Osteoblast (primary cell): ENCODE data around the gene GRIK4. TPM values are rescaled to one million over a fixed set of nuclear protein-coding genes. Genes with fewer than 3 reads are reported as not detected.

Experiments used
- DNase-seq: peaks from one replicate; pipeline ENCODE4 v3.0.0; 2011; ENCODE audit warnings: low spot score, mixed read lengths; ENCODE audit not compliant: insufficient read length; ENCODE audit errors: missing footprints
- H2AFZ ChIP-seq: 2 replicates; pipeline ENCODE4 v1.6.0; 2011; ENCODE audit warnings: mild to moderate bottlenecking, low read length
- H3K27ac ChIP-seq: 2 replicates; pipeline ENCODE4 v1.5.1; 2011; ENCODE audit warnings: mild to moderate bottlenecking, low read depth, low read length, moderate library complexity
- H3K27me3 ChIP-seq: 2 replicates; pipeline ENCODE4 v1.6.0; 2012; ENCODE audit warnings: mild to moderate bottlenecking, control low read depth, inconsistent platforms, low read length, moderate library complexity; ENCODE audit not compliant: insufficient read depth
- H3K36me3 ChIP-seq: 2 replicates; pipeline ENCODE4 v1.5.1; 2011; ENCODE audit warnings: mild to moderate bottlenecking, low read length, control low read depth, moderate library complexity; ENCODE audit not compliant: insufficient read depth
- H3K4me1 ChIP-seq: 2 replicates; pipeline ENCODE4 v1.5.1; 2011; ENCODE audit warnings: mild to moderate bottlenecking, low read length, control low read depth, moderate library complexity; ENCODE audit not compliant: insufficient read depth
- H3K4me2 ChIP-seq: 2 replicates; pipeline ENCODE4 v1.6.0; 2011; ENCODE audit warnings: mild to moderate bottlenecking, low read length; ENCODE audit not compliant: insufficient read depth
- H3K4me3 ChIP-seq: fragments of 200-600 bp; sonication (generic); 3 replicates; pipeline ENCODE4 v1.5.1; 2012; ENCODE audit warnings: mild to moderate bottlenecking, low read length, inconsistent platforms; ENCODE audit not compliant: insufficient read depth
- H3K79me2 ChIP-seq: 2 replicates; pipeline ENCODE4 v1.6.0; 2012; ENCODE audit warnings: mild to moderate bottlenecking, low read length, control low read depth, inconsistent platforms; ENCODE audit not compliant: insufficient read depth
- H3K9me3 ChIP-seq: 2 replicates; pipeline ENCODE4 v1.5.1; 2011; ENCODE audit warnings: low read depth, low read length, control low read depth
- H4K20me1 ChIP-seq: 2 replicates; pipeline ENCODE4 v1.6.0; 2012; ENCODE audit warnings: mild to moderate bottlenecking, low read length, control low read depth; ENCODE audit not compliant: insufficient read depth
- total RNA-seq: library from RNA; depleted of rRNA; stranded (reverse); fragments of >200 nt; gene quantifications from 2 replicates; pipeline ENCODE4 v1.2.3, GENCODE V29; 2012
- TF ChIP-seq, protein P1 (sequence below): IDR thresholded peaks from 2 replicates; pipeline ENCODE4 v1.5.1; 2011; ENCODE audit warnings: mild to moderate bottlenecking, low read depth, low read length, moderate library complexity; ENCODE audit errors: extremely low read depth

Gene GRIK4
- total RNA-seq, 1 donor = under 0.01 TPM

DNA sequence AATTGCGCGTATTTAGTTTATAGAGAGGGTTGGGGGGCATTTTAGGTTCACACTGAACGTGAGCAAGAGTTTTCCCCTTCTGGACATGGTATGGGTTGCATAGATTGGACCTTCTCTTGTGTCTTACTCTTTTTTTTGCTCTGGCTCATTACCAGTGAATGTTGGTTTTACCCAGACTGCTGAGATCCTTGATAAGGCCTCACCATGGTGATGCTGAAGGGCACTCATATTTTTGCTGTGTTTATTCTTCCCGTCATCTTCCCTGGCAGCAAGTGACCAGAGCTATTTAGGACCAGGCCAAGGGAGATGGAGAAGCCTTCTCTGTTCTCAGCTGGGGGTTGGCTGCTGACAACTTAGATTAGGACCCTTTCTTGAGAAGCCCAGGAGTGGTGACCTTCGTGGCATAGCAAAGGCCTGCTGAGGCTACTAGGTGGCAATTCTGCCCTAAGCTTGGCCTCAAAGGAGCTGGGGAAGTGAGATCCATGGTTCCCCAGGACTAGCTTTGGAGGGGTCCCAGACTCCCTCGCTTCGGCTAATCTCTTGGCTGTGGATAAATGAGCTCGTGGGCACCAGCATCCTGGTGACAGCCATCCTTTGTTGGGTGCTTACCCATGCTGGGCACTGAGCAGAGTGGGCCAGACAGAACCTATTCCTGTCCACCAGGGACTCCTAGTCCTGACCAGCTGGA, 47.3 kb downstream of the GRIK4 start:
- H3K27me3 ChIP-seq = peaks cover 26% of the 10 kb centered on the region
- no peak overlapping the region for H3K4me3 ChIP-seq
- H3K27ac ChIP-seq = no peak overlapping the region
- TF ChIP-seq, protein P1, sequence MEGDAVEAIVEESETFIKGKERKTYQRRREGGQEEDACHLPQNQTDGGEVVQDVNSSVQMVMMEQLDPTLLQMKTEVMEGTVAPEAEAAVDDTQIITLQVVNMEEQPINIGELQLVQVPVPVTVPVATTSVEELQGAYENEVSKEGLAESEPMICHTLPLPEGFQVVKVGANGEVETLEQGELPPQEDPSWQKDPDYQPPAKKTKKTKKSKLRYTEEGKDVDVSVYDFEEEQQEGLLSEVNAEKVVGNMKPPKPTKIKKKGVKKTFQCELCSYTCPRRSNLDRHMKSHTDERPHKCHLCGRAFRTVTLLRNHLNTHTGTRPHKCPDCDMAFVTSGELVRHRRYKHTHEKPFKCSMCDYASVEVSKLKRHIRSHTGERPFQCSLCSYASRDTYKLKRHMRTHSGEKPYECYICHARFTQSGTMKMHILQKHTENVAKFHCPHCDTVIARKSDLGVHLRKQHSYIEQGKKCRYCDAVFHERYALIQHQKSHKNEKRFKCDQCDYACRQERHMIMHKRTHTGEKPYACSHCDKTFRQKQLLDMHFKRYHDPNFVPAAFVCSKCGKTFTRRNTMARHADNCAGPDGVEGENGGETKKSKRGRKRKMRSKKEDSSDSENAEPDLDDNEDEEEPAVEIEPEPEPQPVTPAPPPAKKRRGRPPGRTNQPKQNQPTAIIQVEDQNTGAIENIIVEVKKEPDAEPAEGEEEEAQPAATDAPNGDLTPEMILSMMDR = no peak
- no peaks in the 10 kb centered on the region for H4K20me1 ChIP-seq
- no peaks in the 10 kb centered on the region for H3K4me1 ChIP-seq
- H3K4me2 ChIP-seq = no peak overlapping the region
- H3K9me3 ChIP-seq = no peaks in the 10 kb centered on the region
- H2AFZ ChIP-seq = no peak overlapping the region
- H3K79me2 ChIP-seq = no peaks in the 10 kb centered on the region
- no peak for DNase-seq
- no peaks in the 10 kb centered on the region for H3K36me3 ChIP-seq

DNA sequence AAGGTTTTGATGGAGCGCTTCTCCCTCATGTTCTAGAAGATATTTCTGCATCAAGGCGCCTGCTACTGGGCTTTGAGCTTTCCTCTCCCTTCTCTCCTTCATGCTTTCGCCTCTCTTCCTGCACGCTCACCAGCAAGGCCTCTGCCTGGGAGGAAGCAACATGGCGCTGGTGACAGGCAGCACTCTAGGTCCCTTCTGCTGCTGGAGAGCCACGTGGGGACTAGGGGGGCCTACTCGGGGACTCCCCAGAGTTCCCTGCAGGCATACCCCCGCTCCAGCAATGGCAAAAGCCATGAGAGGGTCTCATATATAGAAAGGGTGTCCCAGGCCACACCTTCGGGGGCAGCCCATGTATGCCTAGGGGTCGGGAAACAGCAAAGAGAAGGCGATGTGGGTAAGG, 49.7 kb downstream of the GRIK4 start:
- no peak for DNase-seq
- Histone ChIP-seq H3K4me2 (no peak overlapping the region), H3K9me3 (no peaks in the 10 kb centered on the region), H2AFZ (no peak overlapping the region), H3K4me1 (peaks cover 13% of the 10 kb centered on the region), H3K27me3 (peaks cover 23% of the 10 kb centered on the region), H3K27ac (no peak overlapping the region), H3K4me3 (no peak overlapping the region), H3K36me3 (no peaks in the 10 kb centered on the region), H3K79me2 (no peaks in the 10 kb centered on the region), H4K20me1 (no peaks in the 10 kb centered on the region)
- TF ChIP-seq, protein P1 = no peak

DNA sequence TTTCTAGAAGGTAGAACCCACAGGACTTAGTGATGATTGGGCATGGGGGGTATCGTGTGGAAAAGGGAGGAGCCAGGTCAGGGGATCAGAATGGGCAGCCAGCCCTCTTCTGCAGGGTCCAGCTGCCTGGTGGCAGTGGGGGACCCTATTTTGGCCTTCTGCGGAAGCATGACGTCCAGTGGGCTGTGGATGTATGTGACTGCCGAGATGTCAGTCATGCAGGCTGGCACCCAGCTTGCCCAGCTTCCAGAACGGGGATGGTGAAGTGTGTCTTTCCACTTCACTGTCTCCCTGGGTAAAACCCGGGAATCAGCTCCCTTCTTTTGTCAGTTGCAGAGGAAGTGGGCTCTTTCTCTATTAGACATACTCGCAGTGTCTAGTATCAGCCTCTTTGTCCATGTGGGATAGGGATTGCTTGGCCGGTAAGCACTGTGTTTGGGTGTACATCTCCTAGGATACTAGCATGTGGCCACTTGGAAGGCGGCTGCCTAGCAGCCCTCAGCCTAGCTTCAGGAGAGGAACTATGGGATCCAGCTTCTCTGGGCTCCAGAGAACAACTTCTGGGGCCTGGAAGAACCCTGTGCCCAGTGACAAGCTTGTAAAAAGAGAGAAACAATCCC, 51.4 kb downstream of the GRIK4 start:
- Histone ChIP-seq H3K4me3 (no peak overlapping the region), H3K36me3 (no peaks in the 10 kb centered on the region), H3K4me1 (peaks cover 14% of the 10 kb centered on the region), H3K27me3 (peaks cover 15% of the 10 kb centered on the region), H2AFZ (no peak overlapping the region), H3K4me2 (no peak overlapping the region), H3K9me3 (no peaks in the 10 kb centered on the region), H3K27ac (no peak overlapping the region), H4K20me1 (no peaks in the 10 kb centered on the region), H3K79me2 (no peaks in the 10 kb centered on the region)
- peak; percentile 88 for DNase-seq
- TF ChIP-seq, protein P1 = no peak
